ENCODE results near the gene ANKRD34A.
A peak's percentile ranks its signal among the peaks of the same experiment; 100 is the strongest.

DNA sequence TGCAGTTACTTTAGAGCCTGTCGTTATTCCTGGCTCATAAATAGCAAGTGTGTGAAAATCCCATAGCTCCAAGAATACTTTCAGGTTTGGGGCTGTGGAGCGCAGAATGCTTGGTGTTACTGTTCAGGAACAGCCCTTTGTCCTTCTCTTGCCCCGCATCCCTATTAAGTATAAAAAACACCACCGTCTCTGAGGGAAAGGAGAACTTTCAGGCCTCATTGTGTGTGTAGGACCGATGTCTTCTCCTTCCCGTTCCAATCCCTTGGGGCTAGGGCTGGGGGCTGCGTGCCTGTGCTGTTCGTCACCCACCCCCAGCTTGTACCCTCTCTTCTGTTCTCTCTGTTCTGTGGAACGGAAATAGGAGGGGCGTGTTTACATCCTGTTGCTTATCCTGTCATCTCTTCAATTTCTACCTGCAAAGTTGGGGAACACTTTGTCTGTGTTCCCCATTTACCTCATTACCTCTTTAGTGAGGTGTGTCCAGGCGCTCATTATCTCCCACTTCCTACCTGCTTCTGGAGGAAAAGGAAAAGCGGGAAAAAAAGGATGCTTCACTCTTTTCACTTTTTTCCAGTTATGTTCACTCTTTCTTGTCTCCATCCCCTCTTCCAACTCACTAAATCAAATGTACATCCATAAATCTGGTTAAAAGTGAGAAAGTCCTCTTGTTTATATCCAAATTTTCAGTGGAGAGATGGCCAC, 32.8 kb upstream of the ANKRD34A start:
- TF ChIP-seq, protein P1, sequence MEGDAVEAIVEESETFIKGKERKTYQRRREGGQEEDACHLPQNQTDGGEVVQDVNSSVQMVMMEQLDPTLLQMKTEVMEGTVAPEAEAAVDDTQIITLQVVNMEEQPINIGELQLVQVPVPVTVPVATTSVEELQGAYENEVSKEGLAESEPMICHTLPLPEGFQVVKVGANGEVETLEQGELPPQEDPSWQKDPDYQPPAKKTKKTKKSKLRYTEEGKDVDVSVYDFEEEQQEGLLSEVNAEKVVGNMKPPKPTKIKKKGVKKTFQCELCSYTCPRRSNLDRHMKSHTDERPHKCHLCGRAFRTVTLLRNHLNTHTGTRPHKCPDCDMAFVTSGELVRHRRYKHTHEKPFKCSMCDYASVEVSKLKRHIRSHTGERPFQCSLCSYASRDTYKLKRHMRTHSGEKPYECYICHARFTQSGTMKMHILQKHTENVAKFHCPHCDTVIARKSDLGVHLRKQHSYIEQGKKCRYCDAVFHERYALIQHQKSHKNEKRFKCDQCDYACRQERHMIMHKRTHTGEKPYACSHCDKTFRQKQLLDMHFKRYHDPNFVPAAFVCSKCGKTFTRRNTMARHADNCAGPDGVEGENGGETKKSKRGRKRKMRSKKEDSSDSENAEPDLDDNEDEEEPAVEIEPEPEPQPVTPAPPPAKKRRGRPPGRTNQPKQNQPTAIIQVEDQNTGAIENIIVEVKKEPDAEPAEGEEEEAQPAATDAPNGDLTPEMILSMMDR (conservative IDR thresholded peaks at IDR 0.05; ENCODE audit: low read depth in 2 of 2) = no peak
- no peak for TF ChIP-seq POLR2AphosphoS5 (IDR thresholded peaks at IDR 0.05; ENCODE audit: low read depth)
- TF ChIP-seq CREB1 (CRISPR knock-in tag; IDR thresholded peaks at IDR 0.05; ENCODE audit: low read depth) = no peak
- TF ChIP-seq, protein P2, sequence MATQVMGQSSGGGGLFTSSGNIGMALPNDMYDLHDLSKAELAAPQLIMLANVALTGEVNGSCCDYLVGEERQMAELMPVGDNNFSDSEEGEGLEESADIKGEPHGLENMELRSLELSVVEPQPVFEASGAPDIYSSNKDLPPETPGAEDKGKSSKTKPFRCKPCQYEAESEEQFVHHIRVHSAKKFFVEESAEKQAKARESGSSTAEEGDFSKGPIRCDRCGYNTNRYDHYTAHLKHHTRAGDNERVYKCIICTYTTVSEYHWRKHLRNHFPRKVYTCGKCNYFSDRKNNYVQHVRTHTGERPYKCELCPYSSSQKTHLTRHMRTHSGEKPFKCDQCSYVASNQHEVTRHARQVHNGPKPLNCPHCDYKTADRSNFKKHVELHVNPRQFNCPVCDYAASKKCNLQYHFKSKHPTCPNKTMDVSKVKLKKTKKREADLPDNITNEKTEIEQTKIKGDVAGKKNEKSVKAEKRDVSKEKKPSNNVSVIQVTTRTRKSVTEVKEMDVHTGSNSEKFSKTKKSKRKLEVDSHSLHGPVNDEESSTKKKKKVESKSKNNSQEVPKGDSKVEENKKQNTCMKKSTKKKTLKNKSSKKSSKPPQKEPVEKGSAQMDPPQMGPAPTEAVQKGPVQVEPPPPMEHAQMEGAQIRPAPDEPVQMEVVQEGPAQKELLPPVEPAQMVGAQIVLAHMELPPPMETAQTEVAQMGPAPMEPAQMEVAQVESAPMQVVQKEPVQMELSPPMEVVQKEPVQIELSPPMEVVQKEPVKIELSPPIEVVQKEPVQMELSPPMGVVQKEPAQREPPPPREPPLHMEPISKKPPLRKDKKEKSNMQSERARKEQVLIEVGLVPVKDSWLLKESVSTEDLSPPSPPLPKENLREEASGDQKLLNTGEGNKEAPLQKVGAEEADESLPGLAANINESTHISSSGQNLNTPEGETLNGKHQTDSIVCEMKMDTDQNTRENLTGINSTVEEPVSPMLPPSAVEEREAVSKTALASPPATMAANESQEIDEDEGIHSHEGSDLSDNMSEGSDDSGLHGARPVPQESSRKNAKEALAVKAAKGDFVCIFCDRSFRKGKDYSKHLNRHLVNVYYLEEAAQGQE (IDR thresholded peaks at IDR 0.05; ENCODE audit: unreplicated experiment) = no peak
- no peak for TF ChIP-seq EZH2 (IDR thresholded peaks at IDR 0.05; ENCODE audit: low read depth, unreplicated experiment)
- no peak for TF ChIP-seq EZH2phosphoT487 (IDR thresholded peaks at IDR 0.05; ENCODE audit: unreplicated experiment)
- TF ChIP-seq, protein P3, sequence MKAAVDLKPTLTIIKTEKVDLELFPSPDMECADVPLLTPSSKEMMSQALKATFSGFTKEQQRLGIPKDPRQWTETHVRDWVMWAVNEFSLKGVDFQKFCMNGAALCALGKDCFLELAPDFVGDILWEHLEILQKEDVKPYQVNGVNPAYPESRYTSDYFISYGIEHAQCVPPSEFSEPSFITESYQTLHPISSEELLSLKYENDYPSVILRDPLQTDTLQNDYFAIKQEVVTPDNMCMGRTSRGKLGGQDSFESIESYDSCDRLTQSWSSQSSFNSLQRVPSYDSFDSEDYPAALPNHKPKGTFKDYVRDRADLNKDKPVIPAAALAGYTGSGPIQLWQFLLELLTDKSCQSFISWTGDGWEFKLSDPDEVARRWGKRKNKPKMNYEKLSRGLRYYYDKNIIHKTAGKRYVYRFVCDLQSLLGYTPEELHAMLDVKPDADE (IDR thresholded peaks at IDR 0.05) = 0 out of 2 replicates have a peak, but pooled peaks have one; percentile 1
- TF ChIP-seq STAT1 (IDR thresholded peaks at IDR 0.05; ENCODE audit: unreplicated experiment) = no peak
- no peak for TF ChIP-seq JUNB (IDR thresholded peaks at IDR 0.05; ENCODE audit: unreplicated experiment)
